Cerebellar nuclear complex (tissue), 1 donor: ENCODE results near the gene ZNF385C.
"Not testable (repeated sequence)": the region's sequence is repeated elsewhere in the genome, so short reads cannot be mapped to it uniquely, and the experiment has no call there.

ENCODE experiments used
- DNase-seq, 2 experiments: peaks; one replicate each; lab custom pipeline; 2025; lab: John Stamatoyannopoulos, UW

Gene ZNF385C, protein sequence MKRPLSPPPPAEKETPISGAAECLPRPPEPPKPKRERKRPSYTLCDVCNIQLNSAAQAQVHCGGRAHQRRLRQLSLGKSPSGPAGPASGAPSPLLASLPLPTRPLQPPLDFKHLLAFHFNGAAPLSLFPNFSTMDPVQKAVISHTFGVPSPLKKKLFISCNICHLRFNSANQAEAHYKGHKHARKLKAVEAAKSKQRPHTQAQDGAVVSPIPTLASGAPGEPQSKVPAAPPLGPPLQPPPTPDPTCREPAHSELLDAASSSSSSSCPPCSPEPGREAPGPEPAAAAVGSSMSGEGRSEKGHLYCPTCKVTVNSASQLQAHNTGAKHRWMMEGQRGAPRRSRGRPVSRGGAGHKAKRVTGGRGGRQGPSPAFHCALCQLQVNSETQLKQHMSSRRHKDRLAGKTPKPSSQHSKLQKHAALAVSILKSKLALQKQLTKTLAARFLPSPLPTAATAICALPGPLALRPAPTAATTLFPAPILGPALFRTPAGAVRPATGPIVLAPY

DNA sequence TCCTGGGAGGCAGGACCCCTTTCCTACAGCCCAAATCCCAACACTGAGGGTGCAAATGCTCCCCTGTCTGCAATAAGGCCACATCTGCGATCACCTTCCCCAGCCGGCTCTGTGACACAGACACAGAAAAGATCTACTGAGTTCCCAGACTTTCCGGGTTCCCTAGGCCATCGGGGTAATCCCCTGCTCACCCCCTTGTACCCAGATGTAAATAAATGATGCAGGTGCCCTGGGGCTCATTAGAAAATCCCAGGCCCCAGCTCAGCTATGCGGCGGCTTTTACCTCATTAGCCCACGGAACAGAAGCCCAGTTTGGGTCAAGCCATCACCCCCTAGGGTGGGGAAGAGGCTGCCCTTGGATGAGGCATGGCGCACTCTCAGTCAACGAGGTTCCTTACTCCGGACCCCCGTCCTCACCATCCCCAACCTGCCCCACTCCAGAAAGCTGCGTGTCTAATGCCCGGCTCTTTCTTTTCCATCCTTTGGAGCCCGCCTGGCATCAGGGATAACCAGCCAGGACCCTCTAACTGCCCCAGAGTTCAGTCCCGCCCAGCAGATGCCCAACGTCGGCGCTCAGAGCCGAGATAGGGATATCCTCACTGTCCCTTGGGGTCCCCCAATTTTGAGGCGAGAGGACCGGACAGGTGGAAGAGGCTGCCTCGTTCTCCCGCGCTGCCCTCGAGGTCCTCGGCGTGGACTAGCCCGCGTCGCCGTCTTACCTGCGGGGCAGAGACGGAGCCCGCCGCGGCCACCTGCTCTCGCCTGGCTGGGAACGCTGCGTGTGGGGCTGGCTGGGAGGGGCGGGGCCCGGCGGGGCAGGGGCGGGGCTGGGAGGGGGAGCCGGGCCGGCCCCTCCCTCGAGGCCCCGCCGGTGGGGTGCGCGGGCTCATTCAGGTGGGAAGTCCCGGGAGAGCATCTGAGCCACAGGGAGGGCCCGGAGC lies at the start of gene ZNF385C:
Gene ZNF385C (minus strand): TSS at position 783 of the 941 bp plus-strand sequence. CDS start 35,417 bp downstream, outside the sequence.
- DNase-seq: no peak

- DNase-seq: no peak
These were observed 48.8 kb upstream of the ZNF385C start for GRCh38 chr17:42146911-42147607.

DNA sequence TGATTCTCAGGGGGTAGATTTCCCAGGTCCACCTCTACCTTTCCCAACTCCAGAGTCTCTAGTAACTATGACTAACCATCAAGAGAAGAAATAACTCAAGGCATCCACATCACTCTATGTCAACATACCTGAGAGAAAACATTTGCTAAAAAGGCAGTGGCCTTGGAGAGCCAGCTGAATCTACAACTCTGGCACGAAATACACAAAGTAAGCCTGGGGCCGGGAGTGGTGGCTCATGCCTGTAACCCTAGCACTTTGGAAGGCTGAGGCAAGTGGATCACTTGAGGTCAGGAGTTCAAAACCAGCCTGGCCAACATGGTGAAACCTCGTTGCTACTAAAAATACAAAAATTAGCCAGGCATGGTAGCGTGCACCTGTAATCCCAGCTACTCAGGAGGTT lies 44.9 kb upstream of the ZNF385C start:
- DNase-seq: not testable (repeated sequence)

DNA sequence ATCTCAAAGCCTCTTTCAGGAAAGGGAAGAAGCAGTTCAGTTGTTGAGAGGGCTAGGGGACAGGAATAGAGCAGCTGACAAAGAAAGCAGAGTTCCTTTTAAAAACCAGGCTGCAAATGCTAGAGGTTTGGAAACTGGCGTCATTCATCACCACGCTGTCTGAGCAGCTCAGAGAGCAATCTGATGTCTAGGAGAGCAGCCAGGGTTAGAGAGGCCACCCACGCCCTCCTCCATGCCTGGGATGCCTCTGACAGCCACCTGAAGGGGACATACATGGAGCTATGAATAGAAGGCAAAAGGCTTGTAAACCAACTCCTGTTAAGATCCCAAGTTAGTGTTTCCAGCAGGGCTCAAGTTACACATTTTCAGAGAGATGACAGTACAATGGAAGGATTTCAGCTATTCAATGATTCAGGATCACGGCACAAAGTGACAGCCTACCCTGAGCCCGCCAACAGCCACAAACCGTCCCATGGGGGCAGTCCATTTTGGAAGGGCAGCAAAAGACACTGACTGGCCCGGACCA lies 44.2 kb upstream of the ZNF385C start:
- no peak for DNase-seq

- DNase-seq: no peak
These were observed 43.1 kb upstream of the ZNF385C start for GRCh38 chr17:42141382-42141781.

GRCh38 chr17:42140690-42141089 lies 42.4 kb upstream of the ZNF385C start:
- not testable (repeated sequence) for DNase-seq

- DNase-seq: no peak
These were observed 40.6 kb upstream of the ZNF385C start for GRCh38 chr17:42138749-42139492.

DNA sequence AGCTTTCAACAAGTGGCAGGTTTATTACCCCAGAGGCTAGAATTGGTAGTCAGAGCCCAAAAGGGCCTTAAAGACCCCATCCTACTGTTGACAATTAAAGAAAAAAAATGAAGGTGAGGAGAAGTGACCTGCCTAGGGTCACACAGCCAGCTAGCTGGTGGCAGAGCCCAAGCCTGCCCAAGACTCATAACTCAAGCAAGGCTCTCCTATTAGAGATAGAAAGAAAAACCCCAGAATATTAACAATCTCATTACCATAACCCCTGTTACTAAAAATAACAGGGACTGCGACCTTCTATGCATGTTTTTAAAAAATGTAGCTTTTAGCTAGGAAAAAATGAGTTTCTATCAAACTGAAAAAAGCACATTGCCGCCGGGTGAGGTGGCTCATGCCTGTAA lies 38.4 kb upstream of the ZNF385C start:
- no peak for DNase-seq

GRCh38 chr17:42135664-42136653 lies 37.7 kb upstream of the ZNF385C start:
- no peak for DNase-seq

- DNase-seq: no peak
These were observed 36.9 kb upstream of the ZNF385C start for GRCh38 chr17:42135151-42135550.

DNA sequence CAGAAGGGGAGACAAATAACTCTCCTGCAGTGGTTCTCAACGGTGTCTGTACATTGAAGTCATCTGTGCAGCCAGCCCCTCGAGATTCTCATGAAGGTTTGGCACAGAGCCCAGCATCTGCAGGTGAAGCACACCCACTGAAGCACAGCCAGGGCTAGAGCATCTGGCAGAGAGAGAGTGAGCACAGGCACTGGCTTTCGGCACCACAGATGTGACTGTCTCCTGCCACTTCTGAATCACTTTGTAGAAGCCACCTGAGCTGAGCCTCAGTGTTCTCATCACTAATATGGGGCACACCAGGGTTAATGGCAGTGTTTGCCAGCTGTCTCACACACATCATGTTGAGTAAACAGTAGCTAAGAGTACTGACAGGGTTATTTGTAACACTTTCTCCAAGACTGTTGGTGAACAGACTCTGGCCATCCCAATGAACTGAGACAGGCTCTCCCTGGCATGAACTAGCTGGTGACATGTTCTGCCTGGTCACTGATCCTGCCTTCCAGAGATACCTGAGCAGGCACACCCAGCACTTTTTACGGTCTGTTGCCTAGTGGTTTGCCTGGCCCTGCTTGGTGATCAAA lies 35.3 kb upstream of the ZNF385C start:
- DNase-seq: no peak

- no peak for DNase-seq
These were observed 34.7 kb upstream of the ZNF385C start for GRCh38 chr17:42132941-42133340.

DNA sequence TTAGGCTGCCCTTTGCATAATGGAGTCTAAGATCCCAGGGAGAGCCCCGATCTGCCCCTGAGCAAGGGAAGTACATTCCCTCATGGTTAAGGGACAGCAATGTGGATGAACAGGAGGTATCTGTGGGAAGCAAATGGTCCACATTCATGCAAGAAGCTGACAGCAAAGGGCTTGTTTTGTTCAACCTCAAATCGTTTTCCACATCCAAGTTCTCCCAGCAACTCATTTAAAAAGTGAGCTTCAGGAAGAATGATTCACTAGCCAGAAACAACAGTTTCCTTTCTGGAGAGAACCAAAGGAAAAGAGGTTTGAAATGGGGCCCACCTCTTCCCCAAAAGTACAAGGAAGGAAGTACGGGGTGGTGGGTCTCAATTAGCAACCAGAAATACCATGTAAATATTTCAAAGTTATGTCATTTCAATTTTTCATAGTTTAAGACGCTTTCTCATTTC lies 33.7 kb upstream of the ZNF385C start:
- DNase-seq: no peak

- no peak for DNase-seq
These were observed 33.0 kb upstream of the ZNF385C start for GRCh38 chr17:42131232-42131631.

DNA sequence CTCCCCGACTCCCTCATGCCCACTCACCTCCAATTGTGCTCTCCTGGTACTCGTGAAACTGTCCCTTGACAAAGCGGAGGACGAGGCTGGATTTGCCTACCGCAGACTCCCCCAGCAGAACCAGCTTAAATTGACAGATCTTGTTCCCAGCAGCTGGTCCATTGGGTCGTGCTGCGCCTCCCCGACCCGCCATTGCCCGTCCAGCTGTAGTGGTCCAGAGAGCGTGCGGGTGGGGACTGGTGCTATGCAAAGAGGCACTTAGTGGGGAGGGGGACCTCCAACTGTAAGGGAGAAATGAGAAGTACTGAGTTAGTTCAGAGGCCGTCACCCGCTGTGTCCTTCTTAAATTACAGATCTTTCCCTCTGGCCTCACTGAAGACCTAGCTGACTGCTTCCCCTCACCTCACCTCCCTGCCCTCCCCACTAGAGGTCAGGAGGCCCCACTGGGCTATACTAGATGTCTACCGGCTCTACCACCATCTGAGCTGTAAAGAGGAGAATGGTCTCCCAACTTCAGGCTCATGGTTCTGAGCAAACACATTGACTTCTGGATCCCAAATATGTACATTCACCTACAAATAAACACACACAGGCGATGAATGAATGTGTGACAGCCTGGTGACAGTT lies 32.1 kb upstream of the ZNF385C start:
- no peak for DNase-seq

- DNase-seq: no peak
These were observed 31.0 kb upstream of the ZNF385C start for GRCh38 chr17:42129109-42129837.

- no peak for DNase-seq
These were observed 29.1 kb upstream of the ZNF385C start for GRCh38 chr17:42127414-42127813.

DNA sequence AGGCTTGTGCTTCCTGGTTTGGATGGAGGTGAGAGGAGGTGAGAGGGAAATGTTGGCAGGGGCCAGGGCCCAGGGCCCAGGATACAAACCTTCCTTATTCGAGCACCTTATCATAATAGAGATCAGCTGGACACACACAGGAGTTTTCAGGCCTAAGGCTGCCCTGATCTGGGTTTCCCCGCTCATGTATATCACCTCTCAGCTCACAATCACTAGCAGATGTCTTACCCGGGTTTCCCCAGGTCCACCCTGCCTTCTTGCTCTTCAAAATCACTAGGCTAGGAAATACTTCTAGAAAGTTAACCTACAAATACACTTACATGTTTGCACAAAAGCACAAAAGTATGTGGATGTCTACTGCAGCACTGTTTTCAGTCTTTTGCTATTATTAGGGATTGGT lies 28.6 kb upstream of the ZNF385C start:
- DNase-seq: no peak
